NCI-H226 (cell line): ENCODE results near the gene MSI2.
A peak's percentile ranks its signal among the peaks of the same experiment; 100 is the strongest.

Source experiments
- DNase-seq: peaks from one replicate; pipeline ENCODE4 v3.0.0-alpha.2; 2015

The MSI2 gene

DNA sequence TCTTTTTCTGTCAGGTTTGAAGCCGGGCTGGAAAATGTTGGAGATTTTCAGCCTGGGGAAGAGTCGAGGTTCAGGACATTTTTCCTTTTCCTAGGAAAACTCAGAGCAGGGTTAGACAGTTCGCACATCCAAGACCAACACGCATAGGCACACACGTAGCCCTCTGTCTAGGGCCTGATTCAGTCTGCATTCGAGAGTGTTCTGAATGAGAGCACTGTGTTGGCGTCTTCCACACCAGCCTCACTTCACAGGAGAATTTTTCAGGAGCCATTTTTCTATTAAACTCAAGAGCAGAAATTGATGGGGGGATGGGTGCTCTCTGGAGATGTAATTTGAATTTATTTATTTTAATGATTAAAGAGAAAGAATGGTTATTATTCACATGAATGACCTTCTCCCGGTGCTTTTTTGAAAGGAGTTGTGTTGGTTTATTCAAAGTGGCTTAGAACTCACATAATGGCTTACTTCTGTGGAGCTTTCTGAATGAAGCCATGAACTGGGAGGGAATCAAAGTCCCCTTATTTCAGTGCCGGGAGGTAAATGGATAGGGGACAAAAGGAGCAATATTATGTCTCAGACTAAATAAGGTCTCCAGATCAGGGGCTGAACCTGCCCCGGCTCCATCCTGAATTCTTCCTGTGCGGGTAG, 294.5 kb downstream of the MSI2 start:
- no peak for DNase-seq

DNA sequence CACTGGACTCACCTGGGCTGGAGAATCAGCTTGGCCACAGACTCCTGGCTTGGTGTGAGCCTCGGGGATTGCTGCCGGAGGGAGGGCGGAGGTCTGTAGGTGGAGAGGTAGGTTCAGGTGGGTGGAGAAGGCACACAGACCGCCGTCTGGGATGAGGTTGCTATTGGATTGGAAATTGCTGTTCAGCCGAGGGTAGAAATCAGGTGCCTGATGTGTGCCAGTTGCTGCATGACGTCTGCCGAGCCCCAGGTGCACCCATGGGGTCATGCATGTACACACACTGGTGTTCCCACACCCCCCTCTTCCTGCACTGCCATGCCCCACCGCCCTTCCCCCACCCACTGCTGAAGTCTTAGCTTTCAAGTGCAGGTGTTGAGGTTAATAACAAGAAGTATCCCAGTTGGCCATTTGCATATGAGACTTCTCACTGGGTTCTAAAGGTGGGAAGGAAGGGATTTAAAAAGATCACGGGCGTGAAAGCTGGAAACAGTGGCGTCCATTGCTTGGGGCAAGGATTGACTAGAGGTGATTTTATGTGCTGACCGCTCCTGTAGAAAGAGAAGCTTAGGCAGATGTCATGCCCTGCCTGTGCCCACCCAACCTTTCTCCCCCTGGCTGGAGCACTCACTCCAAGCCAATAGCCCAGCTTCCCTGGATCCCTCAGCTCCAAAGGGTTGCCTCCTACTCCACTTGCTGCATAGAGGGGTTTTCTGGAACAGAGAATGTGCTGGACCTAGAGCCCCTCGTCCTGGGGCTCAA, 295.2 kb downstream of the MSI2 start:
- DNase-seq, result no peak

DNA sequence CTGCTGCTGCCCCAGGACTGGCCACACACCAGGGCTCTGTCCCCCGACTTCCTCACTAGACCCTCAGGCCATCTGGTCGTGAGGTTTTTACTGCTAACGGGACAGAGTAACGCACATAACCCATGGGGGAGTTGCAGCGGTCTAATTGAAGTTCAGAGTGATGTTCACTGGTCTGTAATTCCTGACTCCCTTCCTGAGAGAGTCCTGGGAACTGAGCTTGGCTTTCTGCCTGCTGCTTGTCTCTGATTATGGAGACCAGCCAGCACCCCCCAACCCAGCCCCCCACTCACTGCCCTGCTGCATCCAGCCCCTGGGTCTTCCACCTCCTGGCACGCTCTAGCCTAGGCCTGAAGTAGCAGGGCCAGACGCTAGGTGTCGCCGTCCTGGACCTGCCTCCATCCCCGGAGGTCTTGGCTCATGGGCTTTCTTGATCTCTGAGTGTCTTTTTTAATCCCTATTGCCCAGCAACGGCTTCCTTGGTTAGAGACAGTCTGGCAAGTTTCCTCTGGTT, 295.8 kb downstream of the MSI2 start:
- DNase-seq, result no peak

DNA sequence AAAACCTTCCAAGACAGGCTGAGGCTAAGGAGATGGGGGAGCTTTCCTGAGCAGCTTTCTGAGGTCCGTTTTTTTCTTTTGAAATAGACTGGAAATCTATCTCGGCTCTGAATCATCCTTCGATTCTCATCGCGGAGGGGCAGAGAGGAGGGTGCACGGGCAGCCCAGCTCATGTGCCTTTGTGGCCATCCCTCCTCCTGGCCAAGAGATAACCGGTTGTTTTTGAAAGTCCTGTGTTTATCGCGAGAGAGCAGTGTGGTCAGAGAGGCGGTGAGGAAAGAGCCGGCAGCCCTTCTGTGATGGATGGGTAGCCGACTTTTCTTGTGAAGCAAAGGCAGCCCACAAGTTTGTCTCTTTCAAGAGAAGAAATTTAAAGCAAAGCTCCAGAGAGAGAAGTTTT, 297.2 kb downstream of the MSI2 start:
- DNase-seq, result peak; percentile 94

DNA sequence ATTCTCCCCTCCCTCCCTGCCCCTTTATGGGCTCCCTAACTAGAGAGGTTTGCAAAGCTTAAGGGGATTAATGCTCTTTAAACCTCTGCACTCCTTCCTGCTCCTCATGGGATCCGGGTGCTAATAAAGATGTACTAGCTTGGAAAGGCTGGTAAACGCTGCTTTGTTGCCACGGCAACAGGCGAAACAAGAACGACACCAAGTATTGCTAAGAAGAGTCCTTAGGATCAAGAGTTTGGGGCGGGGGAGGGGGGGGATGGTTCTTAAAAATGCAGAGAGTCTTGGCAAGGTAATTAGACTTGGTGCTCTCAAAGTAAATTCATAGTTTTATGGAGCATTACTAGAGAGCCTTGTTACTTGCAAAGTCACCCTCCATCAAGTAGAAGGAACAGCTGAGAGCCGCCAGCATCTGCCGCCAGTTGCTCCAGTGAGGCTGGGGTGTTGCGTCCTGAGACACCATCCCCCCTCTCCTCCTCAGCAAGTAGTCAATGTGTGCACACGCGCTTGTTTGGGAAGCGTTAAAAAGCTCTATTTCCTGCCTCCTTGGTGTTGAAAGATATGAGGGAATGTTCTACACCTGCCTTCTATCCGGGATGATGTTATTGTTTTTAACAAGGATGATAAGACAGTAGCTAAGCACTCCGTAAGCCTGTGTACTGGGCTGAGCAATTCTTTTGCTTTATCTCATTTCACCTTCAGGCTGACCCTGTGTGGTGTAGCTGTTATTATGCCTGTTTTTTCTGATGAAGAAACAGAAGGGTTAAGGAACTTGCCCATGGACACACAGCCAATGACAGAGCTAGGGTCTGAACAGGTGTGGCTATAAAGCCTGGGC, 297.9 kb downstream of the MSI2 start:
- peak; percentile 93 for DNase-seq

DNA sequence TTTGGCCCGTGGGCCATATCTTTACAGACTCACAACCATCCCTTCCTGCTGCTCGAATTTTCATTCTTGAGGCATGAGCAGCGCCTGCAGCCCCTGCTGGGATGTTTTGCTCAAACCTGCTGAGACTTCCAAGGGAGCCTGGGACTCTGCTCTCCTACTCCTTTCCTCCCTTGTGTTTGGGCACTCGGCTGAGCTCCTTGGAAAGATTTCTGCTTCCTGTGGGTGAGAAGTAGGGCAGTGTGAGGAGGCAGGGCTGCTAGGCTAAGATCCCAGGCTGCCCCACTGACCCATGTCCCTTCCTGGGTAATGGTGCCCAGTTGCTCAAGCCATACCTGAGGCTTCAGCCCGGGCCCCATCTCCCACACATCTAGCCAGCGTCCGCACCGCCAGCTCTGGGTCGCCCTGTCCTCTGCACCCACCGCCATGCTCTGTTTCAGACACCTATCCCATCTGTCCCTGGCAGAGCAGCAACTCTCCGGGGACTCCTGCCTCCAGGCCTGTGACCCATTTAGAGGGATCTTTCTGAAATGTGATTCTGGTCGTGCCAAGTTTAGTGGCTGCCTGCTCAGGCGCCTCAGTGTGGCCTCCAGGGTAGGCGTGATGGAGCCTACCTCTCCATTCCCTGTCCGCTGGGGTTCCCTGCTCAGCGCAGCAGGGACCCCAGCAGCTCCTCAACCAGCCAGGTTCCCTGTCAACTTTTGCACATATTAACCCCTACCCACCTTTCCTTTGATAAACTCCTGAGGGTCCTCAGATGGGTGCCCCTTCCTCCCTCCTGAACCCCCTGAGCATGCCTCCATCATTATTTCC, 298.7 kb downstream of the MSI2 start:
- no peak for DNase-seq

DNA sequence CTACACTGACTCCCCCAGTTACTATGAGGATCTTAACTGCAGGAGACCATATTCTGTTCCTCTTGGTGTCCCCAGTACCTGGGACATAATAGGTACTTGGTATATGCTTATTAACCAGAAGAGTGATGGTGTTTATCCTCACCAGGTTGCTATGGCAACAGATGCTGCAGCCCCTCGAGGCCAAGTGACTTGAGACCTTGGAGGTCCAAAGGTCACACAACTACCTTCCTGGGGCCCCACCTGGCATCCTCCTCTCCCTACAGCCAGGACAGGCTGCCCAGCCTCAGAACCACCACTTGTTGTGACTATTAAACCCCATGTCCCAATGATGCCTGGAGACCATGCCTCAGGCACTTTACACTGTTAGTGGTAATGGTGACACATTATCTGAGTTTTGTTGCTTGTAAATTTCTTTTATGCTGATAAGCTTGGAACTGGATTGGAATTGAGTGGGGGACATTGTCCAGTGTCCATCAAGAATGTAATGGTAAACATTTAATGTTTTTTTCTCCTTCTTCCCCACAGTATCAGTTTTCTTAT, 299.4 kb downstream of the MSI2 start:
- DNase-seq, result no peak

DNA sequence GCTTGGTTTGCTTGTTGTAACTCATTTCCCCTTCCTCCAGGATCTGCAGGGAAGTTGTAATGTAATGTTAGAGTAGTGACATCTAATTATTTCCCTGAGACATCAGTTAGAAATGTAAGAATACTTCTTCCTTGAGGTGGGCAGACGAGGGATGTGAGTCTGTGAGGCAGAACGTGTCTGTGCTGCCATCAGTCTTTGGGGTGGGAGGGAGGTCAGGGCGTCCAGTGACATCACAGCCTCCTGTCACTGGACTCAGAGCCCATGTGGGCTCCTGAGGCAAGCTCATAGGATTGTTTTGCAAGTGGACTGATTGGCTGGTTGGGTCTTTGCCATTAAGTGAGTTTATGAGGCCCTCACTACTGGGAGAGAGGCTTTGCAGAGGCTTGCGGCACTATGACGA, 300.0 kb downstream of the MSI2 start:
- DNase-seq, result no peak

DNA sequence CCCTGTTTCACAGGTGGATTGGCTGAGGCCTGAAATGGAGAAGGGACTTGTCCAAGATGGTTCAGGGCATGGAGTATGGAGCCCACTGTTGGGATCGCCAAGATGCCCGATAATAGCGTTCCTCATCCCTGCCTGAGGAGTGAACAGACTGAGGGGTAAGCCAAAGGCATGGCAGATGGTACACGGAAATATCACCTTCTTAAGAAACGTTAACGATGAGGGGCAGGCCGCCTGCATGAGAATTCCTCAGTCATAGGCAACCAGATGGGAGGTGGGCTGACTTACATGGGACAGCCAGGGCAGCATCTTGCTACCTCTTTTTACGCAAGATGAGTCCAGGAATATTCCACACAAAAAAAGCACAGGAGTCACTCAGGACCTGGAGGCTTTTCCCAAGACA, 300.7 kb downstream of the MSI2 start:
- DNase-seq, result no peak

DNA sequence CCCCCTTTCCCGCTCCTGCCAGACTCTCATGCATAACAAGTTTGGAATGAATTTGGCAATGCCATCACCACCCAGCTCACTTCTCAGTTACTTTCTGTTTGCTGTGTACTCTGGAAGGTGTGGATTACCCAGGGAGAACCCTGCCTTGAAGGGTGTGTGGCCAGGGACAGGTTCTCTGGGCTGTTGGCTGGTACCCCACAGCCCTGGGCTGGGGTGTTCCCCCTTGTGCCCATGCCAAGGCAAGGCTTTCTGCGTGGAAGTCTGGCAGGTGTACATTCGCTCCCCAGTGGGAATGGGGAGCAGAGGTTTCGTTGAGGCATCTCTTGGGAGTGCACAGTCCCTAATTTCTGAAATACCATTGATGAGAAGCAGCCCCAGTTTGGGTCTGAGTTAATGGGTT, 301.1 kb downstream of the MSI2 start:
- peak; percentile 46 for DNase-seq

DNA sequence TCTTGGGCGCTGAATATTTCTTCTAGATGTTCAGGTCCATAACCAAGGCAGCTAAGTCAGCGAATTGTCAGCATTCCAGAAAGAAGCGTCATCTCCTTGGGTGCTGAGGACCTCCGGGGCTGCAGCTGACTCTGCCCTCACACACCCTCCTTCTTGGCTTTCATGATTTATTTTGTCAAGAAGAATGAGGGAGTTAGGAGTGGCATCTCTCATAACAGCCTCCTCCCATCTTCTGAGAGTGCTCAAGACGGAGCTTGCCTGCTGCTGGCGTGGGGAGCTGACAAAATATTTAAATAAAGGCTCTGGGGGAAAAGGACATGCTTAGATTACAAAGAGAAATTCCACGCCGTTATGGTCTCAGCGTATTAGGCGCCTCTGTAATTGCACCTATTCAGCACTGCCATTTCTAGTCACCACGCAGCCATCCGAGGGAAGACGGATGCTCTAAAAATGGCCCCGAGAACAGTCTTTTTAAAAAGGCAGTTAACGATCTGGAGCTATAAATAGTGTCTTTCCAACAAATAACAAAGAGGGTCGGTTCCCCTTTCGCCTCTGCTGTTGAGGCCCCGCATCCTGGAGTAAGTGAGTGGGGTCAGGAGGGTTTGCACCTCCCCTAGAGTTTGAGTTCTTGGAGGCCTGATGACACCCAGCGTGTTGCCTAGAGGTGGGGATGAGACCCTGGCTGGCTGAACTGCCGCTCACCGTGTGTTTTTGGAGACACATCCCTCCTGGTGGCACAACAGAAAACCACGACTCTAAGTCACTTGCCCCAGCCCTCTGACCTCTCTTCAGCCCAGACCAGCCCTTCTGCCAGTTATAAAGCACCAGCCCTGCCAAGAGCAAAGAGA, 301.7 kb downstream of the MSI2 start:
- peak; percentile 97 for DNase-seq

DNA sequence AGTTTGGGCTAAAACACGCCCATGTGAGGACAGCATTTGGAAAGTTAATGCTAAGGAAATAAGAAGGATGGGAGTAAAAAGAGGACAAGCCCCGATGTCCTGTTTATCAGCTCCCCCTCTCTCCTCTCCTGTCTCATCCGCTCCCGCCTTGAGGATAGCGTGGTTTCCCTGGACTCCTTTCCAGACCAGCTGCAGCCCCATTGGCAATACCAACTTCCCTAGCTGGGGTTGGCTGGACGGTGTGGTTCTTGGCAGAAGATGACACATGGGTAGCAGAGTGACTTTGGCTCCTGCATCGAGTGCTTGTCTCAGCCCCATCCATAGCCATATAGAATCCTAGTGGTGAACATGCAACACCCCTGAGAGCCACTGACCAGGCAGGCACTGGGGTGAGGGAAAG, 302.9 kb downstream of the MSI2 start:
- no peak for DNase-seq

DNA sequence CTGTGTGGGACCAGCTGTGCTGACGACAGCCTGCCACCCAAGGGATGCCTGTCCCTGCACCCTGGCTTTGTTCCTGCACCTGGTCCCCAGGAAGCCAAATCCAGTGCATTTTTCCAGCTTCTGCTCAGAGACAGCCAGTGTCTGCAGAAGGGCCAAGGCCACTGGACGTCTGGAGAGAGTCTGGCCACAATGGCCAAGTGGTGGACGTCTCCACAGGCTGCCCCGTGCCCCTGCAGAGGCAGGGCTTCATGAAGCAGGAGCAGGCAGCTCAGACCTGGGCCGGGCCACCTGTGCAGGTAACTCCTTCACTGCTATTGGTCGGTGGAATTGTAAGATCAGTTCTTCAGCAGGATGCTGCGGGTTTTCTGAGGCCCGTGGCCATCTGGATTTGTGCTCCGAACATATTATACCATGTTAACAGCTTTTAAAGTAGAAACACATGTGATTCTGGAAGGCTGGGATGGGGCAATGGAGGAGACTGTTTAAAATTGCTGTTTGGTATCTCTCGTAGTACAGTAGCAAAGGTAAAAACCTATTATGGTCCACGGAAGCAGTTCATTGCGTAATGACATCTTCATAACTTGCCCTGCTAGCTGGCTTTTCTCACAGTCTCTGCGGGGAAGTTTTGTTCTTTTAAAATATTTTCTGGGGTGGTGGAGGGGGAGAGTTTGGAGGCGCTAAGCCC, 303.5 kb downstream of the MSI2 start:
- no peak for DNase-seq

DNA sequence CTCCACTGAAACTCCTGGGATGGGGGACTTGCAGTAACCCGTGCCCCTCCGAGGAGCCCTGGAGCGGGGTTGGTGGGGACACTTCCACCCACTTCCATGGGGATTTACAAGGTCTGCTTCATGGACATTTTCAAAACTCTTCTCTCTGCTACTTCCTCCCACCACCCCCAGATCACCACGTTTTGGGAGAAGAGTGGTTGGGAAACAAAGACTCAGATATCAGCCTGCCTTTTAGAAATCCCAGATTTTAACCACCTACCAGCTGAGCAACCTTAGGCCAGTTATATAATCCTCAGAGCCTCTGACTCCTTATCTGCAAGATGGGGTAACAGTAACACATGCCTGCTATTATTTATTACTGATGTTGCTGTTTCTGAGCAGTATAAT, 304.0 kb downstream of the MSI2 start:
- no peak for DNase-seq

DNA sequence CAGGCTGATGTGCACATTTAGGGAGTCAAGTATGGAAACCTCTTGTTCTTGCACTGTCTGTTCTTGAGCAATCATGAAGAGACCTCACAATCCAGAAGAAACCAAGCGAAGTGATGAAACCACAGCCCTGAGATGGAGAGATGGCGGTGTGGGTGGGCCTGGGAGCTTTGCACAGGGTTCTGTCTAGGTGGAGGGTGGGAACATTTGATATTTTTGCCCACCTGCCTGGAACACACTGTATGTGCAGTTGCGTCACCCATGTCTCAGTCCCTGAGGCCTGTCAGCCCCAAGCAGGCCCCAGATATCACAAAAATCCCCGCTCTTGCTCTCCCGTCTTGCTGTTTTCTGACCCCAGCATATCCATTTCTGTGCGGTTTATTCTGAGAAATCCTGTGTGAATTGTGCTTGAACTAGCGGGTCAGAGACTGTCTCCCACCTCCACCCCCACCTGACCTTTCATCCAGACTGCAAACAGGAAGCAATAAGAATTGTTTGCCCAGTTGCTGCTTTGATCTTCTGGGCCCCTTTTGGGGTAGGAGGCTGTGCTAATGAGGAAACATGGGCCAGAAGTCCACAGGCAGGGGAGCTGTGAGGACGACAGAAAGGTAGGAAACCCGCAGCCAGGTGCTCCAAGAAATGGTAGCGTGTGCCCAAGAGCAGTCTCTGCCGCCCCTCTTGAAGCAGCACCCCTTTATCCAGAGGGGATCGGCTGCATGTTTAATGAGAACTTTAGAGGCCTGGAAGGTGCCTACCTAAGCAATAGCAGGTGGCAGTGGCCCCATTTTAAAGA, 304.9 kb downstream of the MSI2 start:
- DNase-seq, result no peak

DNA sequence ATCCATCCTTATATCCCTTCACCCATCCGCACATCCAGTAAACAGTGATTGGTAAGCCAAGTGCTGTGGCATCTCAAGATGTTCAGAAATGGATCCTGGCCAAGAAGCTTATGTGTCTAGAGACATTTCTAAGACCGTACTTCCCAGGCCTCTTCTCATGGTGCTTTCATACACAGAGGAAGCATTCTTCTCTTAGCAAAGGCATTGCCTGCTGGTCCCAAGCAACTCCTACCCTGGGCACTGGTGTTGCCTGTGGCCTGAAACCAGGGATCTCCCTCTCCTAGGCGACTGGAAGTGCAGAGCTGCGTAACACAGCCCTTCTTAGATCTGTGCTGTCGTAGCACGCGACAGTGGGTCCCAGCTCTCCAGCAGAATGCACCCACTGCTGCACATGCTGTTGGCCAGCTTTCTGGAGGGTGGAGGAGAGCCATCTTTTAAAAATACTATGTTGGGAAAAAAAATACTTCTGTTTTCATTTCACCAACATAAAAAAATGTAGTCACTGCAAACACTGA, 305.9 kb downstream of the MSI2 start:
- no peak for DNase-seq

DNA sequence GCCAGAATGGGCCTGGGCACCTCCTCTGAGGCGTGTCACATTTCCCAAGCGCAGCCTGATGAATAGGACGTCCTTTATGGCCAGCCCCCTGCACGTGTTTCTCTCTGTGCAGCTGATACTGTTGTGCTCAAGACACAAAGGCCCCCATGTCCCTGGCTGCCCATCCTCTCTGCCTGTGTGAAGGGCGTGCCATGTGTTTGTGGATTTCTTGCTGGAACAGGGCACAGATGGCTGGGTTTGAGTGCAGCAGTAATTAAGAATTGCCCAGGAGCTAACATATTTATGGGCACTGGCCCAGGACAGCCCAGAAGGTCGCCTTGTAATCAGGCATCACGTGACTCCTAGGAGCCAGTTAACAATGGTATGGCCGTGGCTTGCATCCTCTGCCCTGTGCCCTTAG, 307.6 kb downstream of the MSI2 start:
- DNase-seq, result no peak

DNA sequence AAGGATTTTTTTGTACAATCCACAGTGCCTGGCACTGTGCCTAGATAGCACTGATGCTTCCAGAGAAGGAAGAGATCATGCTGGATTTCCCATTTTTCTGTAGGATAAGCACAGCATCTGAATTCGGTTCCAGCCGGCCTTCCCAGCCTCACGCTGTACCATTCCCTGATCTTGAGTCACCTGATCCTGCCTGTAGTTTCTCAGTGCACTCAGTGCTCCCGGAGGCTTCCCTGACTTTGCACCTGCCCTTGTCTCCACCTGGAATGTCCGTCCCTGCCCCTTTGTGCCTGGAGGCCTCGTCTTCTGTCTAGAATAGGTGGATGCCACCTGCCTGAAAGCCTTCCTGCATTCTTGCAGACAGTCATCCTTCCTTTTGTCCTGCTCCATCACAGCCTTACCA, 308.9 kb downstream of the MSI2 start:
- no peak for DNase-seq

DNA sequence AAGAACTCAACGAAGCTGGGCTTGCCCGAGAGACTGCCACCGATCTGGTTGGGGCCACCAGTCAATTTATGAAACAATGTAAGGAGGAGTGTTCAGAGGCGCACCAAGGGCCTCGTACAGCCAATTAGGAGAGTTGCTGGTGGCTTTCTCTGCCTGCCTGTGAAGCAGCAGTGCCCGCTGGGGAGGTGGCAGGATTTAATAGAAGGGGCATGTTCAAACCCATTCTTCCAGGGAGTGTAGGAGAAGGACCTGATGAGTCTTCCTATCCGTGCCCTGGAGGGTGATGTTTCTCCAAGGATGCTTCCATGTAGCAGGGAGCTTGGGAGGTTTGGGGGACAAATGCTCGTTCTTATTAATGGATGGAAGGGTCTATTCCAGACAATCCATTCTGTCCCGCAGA, 310.4 kb downstream of the MSI2 start:
- DNase-seq, result no peak

DNA sequence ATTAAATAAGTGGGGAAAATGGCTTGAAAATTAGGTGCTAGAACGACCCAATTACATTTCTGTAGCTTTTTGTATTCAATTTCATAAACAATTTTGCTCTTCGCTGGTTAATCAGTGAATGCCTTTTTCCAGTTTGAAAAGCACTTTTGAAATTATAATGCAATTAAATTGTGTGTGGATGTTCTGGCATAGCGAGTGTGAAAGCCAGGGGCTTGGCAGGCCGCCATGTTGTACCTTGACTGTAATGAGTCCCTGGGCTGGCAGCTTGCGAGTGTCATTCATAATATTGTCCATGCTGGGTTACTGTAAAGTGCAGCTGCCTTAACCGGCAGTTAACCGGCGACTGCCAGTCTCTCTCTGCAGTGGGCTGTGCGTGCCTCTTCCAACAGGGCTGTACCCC, 310.9 kb downstream of the MSI2 start:
- DNase-seq, result no peak
